Stimulated activated CD4-positive, alpha-beta T cell treated with anti-CD3 and anti-CD28 coated beads, Interleukin-15, amount 100 ng/mL, for 1 hour (primary cell): ENCODE results near the gene DMWD.

Experiments used
- DNase-seq, 2 donors: peaks; one replicate each; pipeline ENCODE4 v3.0.0-alpha.2; 2020; ENCODE audit warnings: low read depth in 1 of 2, low spot score in 1 of 2

Gene DMWD

GRCh38 chr19:45770192-45771101 is 22.2 kb downstream of the DMWD start:
- DNase-seq = peak; percentile 83 to 87

GRCh38 chr19:45769821-45770191 is 22.8 kb downstream of the DMWD start:
- DNase-seq = peak in 1 of 2 donors; percentile 22

GRCh38 chr19:45768984-45769782 is 23.5 kb downstream of the DMWD start, which contains the start of gene SIX5:
TSS of gene SIX5 (minus strand) at chr19:45769252. CDS start at chr19:45768844, 408 bp downstream.
- peak; percentile 91 to 92 for DNase-seq

- peak in 1 of 2 donors; percentile 29 for DNase-seq
These were observed 24.0 kb downstream of the DMWD start for GRCh38 chr19:45768655-45768983.

GRCh38 chr19:45767881-45768654 is 24.6 kb downstream of the DMWD start:
- no peak for DNase-seq

- no peak for DNase-seq
These were observed 25.2 kb downstream of the DMWD start for GRCh38 chr19:45767410-45767880.

GRCh38 chr19:45766869-45767346 is 25.7 kb downstream of the DMWD start:
- no peak for DNase-seq

GRCh38 chr19:45766296-45766868 is 26.3 kb downstream of the DMWD start:
- DNase-seq = no peak

GRCh38 chr19:45765702-45766295 is 26.8 kb downstream of the DMWD start:
- no peak for DNase-seq

- DNase-seq = no peak
These were observed 27.5 kb downstream of the DMWD start for GRCh38 chr19:45764945-45765701.

- no peak for DNase-seq
These were observed 28.2 kb downstream of the DMWD start for GRCh38 chr19:45764475-45764874.

- no peak for DNase-seq
These were observed 28.9 kb downstream of the DMWD start for GRCh38 chr19:45763691-45764294.

GRCh38 chr19:45762870-45763631 is 29.6 kb downstream of the DMWD start:
- DNase-seq = no peak

GRCh38 chr19:45761714-45762113 is 30.9 kb downstream of the DMWD start:
- DNase-seq = no peak

GRCh38 chr19:45758921-45759320 is 33.7 kb downstream of the DMWD start:
- DNase-seq = no peak

- no peak for DNase-seq
These were observed 35.0 kb downstream of the DMWD start for GRCh38 chr19:45757695-45758094.

GRCh38 chr19:45754323-45754722 is 38.3 kb downstream of the DMWD start:
- no peak for DNase-seq

- DNase-seq = no peak
These were observed 39.1 kb downstream of the DMWD start for GRCh38 chr19:45753548-45753947.
